ENCODE results near the gene CLMN.

DNA sequence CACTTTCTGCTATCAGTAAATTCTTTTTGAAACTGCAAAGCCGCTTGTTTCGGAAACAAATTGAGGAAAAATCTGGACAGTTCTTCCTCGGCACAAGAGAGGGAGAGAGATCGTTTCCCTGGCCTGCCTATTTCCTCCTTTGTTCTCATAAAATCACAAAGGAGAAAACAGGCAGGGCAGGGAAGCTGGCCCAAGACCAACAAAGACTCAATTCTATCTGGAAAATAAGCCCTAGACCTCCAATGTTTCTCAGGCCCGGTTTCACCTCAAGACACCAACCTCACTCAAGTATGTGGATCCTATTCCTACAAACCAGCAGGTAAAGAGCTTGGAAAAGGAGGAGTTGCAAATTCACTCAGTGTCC lies 181.9 kb downstream of the CLMN start:
- TF ChIP-seq, protein P1, sequence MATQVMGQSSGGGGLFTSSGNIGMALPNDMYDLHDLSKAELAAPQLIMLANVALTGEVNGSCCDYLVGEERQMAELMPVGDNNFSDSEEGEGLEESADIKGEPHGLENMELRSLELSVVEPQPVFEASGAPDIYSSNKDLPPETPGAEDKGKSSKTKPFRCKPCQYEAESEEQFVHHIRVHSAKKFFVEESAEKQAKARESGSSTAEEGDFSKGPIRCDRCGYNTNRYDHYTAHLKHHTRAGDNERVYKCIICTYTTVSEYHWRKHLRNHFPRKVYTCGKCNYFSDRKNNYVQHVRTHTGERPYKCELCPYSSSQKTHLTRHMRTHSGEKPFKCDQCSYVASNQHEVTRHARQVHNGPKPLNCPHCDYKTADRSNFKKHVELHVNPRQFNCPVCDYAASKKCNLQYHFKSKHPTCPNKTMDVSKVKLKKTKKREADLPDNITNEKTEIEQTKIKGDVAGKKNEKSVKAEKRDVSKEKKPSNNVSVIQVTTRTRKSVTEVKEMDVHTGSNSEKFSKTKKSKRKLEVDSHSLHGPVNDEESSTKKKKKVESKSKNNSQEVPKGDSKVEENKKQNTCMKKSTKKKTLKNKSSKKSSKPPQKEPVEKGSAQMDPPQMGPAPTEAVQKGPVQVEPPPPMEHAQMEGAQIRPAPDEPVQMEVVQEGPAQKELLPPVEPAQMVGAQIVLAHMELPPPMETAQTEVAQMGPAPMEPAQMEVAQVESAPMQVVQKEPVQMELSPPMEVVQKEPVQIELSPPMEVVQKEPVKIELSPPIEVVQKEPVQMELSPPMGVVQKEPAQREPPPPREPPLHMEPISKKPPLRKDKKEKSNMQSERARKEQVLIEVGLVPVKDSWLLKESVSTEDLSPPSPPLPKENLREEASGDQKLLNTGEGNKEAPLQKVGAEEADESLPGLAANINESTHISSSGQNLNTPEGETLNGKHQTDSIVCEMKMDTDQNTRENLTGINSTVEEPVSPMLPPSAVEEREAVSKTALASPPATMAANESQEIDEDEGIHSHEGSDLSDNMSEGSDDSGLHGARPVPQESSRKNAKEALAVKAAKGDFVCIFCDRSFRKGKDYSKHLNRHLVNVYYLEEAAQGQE (IDR thresholded peaks at IDR 0.05; ENCODE audit: low read depth, low read length) = no peak
- TF ChIP-seq, protein P2, sequence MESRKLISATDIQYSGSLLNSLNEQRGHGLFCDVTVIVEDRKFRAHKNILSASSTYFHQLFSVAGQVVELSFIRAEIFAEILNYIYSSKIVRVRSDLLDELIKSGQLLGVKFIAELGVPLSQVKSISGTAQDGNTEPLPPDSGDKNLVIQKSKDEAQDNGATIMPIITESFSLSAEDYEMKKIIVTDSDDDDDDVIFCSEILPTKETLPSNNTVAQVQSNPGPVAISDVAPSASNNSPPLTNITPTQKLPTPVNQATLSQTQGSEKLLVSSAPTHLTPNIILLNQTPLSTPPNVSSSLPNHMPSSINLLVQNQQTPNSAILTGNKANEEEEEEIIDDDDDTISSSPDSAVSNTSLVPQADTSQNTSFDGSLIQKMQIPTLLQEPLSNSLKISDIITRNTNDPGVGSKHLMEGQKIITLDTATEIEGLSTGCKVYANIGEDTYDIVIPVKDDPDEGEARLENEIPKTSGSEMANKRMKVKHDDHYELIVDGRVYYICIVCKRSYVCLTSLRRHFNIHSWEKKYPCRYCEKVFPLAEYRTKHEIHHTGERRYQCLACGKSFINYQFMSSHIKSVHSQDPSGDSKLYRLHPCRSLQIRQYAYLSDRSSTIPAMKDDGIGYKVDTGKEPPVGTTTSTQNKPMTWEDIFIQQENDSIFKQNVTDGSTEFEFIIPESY (IDR thresholded peaks at IDR 0.05) = no peak
- TF ChIP-seq, protein P3, sequence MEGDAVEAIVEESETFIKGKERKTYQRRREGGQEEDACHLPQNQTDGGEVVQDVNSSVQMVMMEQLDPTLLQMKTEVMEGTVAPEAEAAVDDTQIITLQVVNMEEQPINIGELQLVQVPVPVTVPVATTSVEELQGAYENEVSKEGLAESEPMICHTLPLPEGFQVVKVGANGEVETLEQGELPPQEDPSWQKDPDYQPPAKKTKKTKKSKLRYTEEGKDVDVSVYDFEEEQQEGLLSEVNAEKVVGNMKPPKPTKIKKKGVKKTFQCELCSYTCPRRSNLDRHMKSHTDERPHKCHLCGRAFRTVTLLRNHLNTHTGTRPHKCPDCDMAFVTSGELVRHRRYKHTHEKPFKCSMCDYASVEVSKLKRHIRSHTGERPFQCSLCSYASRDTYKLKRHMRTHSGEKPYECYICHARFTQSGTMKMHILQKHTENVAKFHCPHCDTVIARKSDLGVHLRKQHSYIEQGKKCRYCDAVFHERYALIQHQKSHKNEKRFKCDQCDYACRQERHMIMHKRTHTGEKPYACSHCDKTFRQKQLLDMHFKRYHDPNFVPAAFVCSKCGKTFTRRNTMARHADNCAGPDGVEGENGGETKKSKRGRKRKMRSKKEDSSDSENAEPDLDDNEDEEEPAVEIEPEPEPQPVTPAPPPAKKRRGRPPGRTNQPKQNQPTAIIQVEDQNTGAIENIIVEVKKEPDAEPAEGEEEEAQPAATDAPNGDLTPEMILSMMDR (IDR thresholded peaks at IDR 0.05 in 2 of 3, conservative IDR thresholded peaks at IDR 0.05 in 1 of 3; ENCODE audit: control insufficient read depth in 2 of 3, extremely low read depth in 1 of 3, insufficient read depth in 1 of 3, low read depth in 3 of 3, low read length in 3 of 3) = no peak
- TF ChIP-seq, protein P4, sequence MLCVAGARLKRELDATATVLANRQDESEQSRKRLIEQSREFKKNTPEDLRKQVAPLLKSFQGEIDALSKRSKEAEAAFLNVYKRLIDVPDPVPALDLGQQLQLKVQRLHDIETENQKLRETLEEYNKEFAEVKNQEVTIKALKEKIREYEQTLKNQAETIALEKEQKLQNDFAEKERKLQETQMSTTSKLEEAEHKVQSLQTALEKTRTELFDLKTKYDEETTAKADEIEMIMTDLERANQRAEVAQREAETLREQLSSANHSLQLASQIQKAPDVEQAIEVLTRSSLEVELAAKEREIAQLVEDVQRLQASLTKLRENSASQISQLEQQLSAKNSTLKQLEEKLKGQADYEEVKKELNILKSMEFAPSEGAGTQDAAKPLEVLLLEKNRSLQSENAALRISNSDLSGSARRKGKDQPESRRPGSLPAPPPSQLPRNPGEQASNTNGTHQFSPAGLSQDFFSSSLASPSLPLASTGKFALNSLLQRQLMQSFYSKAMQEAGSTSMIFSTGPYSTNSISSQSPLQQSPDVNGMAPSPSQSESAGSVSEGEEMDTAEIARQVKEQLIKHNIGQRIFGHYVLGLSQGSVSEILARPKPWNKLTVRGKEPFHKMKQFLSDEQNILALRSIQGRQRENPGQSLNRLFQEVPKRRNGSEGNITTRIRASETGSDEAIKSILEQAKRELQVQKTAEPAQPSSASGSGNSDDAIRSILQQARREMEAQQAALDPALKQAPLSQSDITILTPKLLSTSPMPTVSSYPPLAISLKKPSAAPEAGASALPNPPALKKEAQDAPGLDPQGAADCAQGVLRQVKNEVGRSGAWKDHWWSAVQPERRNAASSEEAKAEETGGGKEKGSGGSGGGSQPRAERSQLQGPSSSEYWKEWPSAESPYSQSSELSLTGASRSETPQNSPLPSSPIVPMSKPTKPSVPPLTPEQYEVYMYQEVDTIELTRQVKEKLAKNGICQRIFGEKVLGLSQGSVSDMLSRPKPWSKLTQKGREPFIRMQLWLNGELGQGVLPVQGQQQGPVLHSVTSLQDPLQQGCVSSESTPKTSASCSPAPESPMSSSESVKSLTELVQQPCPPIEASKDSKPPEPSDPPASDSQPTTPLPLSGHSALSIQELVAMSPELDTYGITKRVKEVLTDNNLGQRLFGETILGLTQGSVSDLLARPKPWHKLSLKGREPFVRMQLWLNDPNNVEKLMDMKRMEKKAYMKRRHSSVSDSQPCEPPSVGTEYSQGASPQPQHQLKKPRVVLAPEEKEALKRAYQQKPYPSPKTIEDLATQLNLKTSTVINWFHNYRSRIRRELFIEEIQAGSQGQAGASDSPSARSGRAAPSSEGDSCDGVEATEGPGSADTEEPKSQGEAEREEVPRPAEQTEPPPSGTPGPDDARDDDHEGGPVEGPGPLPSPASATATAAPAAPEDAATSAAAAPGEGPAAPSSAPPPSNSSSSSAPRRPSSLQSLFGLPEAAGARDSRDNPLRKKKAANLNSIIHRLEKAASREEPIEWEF (IDR thresholded peaks at IDR 0.05; ENCODE audit: insufficient replicate concordance, low read depth, low read length) = no peak
- TF ChIP-seq EZH2 (IDR thresholded peaks at IDR 0.05; ENCODE audit: borderline replicate concordance, control insufficient read depth, low read depth, low read length) = no peak
- TF ChIP-seq CHD2 (IDR thresholded peaks at IDR 0.05; ENCODE audit: borderline replicate concordance, low read depth, low read length) = no peak
- no peak for TF ChIP-seq MEF2A (IDR thresholded peaks at IDR 0.05; ENCODE audit: insufficient read depth, low read depth, low read length)
- TF ChIP-seq JUND (IDR thresholded peaks at IDR 0.05; ENCODE audit: low read depth, low read length) = no peak
- TF ChIP-seq HDAC2 (IDR thresholded peaks at IDR 0.05) = no peak
- TF ChIP-seq STAT1 (conservative IDR thresholded peaks at IDR 0.05) = no peak
- no peak for TF ChIP-seq SP1 (IDR thresholded peaks at IDR 0.05; ENCODE audit: low read depth, low read length)
- no peak for TF ChIP-seq SIN3A (IDR thresholded peaks at IDR 0.05; ENCODE audit: low read depth, low read length)
- TF ChIP-seq, protein P5, sequence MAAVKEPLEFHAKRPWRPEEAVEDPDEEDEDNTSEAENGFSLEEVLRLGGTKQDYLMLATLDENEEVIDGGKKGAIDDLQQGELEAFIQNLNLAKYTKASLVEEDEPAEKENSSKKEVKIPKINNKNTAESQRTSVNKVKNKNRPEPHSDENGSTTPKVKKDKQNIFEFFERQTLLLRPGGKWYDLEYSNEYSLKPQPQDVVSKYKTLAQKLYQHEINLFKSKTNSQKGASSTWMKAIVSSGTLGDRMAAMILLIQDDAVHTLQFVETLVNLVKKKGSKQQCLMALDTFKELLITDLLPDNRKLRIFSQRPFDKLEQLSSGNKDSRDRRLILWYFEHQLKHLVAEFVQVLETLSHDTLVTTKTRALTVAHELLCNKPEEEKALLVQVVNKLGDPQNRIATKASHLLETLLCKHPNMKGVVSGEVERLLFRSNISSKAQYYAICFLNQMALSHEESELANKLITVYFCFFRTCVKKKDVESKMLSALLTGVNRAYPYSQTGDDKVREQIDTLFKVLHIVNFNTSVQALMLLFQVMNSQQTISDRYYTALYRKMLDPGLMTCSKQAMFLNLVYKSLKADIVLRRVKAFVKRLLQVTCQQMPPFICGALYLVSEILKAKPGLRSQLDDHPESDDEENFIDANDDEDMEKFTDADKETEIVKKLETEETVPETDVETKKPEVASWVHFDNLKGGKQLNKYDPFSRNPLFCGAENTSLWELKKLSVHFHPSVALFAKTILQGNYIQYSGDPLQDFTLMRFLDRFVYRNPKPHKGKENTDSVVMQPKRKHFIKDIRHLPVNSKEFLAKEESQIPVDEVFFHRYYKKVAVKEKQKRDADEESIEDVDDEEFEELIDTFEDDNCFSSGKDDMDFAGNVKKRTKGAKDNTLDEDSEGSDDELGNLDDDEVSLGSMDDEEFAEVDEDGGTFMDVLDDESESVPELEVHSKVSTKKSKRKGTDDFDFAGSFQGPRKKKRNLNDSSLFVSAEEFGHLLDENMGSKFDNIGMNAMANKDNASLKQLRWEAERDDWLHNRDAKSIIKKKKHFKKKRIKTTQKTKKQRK (IDR thresholded peaks at IDR 0.05; ENCODE audit: low read depth, low read length) = no peak
- no peak for TF ChIP-seq KDM1A (IDR thresholded peaks at IDR 0.05; ENCODE audit: borderline replicate concordance)

Data from GM12878 (cell line).